GM12878 (cell line): ENCODE measurements around the gene CEP170B. TPM values are rescaled to one million over a fixed set of nuclear protein-coding genes. Genes with fewer than 3 reads are reported as not detected.

Source experiments
- ATAC-seq: fragments of 200-7000 bp; cut with Tn5 transposase; 3 replicates; pipeline ENCODE4 v1.9.1; 2020; ENCODE audit warnings: mild to moderate bottlenecking, moderate library complexity
- BruUV-seq: library from RNA; stranded (reverse); fragments of 400-500 nt; replicated peaks from 2 replicates; lab custom pipeline; 2021; lab: Mats Ljungman, UMichigan
- CTCF ChIA-PET: fragments of 300-600 bp; sonication (Branson Sonifier 250); formaldehyde crosslinking; extraction: SDS; loops from one replicate; lab custom pipeline; 2021; ENCODE audit warnings: inconsistent platforms; lab: Yijun Ruan, JAX
- POLR2A ChIA-PET: fragments of 350-600 bp; formaldehyde crosslinking; extraction: SDS; loops from one replicate; lab custom pipeline; 2021; ENCODE audit warnings: inconsistent platforms; lab: Charles Lee
- RAD21 ChIA-PET: fragments of 300-600 bp; sonication (Branson Sonifier 250); formaldehyde crosslinking; loops from one replicate; lab custom pipeline; 2023; ENCODE audit warnings: antibody characterized with exemption; ENCODE audit not compliant: unreplicated experiment; lab: Charles Lee
- SMC1A ChIA-PET: fragments of 300-600 bp; sonication (Branson Sonifier 250); formaldehyde crosslinking; loops from one replicate; lab custom pipeline; 2023; ENCODE audit not compliant: unreplicated experiment, uncharacterized antibody; lab: Charles Lee
- DNase-seq: peaks from one replicate; pipeline ENCODE4 v3.0.0-alpha.2; 2011; ENCODE audit warnings: low read depth, low spot score
- FAIRE-seq: peaks from 3 replicates; lab custom pipeline; 2011; peaks lifted over from hg19 to GRCh38; lab: Jason Lieb, UNC
- H2AFZ ChIP-seq: 2 replicates; pipeline ENCODE4 v1.6.0; 2011; ENCODE audit warnings: low read depth, low read length, control low read depth; ENCODE audit not compliant: control insufficient read depth
- H3K27ac ChIP-seq: 2 replicates; pipeline ENCODE4 v1.5.1; 2011; ENCODE audit warnings: control low read depth; ENCODE audit not compliant: control insufficient read depth, insufficient read depth
- H3K27me3 ChIP-seq, 2 experiments: replicated peaks in 1 of 2; 2 replicates each; pipeline versions ENCODE4 v1.6.0 to v1.6.1; 2011; ENCODE audit warnings: low read length in 1 of 2; ENCODE audit not compliant: control insufficient read depth in 2 of 2, insufficient read depth in 2 of 2
- H3K36me3 ChIP-seq, 2 experiments: 2 replicates each; pipeline ENCODE4 v1.5.1; 2011; ENCODE audit warnings: low read length in 1 of 2; ENCODE audit not compliant: control insufficient read depth in 2 of 2, insufficient read depth in 2 of 2
- H3K4me1 ChIP-seq: 2 replicates; pipeline ENCODE4 v1.6.1; 2011; ENCODE audit warnings: mild to moderate bottlenecking, low read length, moderate library complexity, mixed read lengths; ENCODE audit not compliant: control insufficient read depth, insufficient read depth
- H3K4me2 ChIP-seq: 2 replicates; pipeline ENCODE4 v1.6.0; 2011; ENCODE audit warnings: control low read depth; ENCODE audit not compliant: control insufficient read depth, insufficient read depth
- H3K4me3 ChIP-seq: fragments of 200-600 bp; sonication (generic); 2 replicates; pipeline ENCODE4 v1.5.1; 2016
- H3K79me2 ChIP-seq: 2 replicates; pipeline ENCODE4 v1.6.0; 2011; ENCODE audit warnings: low read length; ENCODE audit not compliant: control insufficient read depth, insufficient read depth
- H3K9ac ChIP-seq: 2 replicates; pipeline ENCODE4 v1.8.0; 2011; ENCODE audit warnings: low read length, control low read depth, mixed read lengths; ENCODE audit not compliant: control insufficient read depth, insufficient read depth
- H3K9me3 ChIP-seq: replicated peaks from 3 replicates; pipeline ENCODE4 v1.5.1; 2011; ENCODE audit warnings: mild to moderate bottlenecking, low read length; ENCODE audit not compliant: control insufficient read depth, insufficient read depth
- H4K20me1 ChIP-seq: 2 replicates; pipeline ENCODE4 v1.6.0; 2011; ENCODE audit not compliant: control insufficient read depth, insufficient read depth
- CBX5 ChIP-seq: sonication (generic); IDR thresholded peaks from 2 replicates; pipeline ENCODE4 v1.6.1; 2016; ENCODE audit warnings: low read depth, moderate library complexity, mild to moderate bottlenecking, inconsistent platforms
- CHD2 ChIP-seq: IDR thresholded peaks from 2 replicates; pipeline ENCODE4 v1.6.1; 2011; ENCODE audit warnings: low read depth, low read length, improper control_type of control experiment, borderline replicate concordance
- ESRRA ChIP-seq: IDR thresholded peaks from 2 replicates; pipeline ENCODE4 v1.6.1; 2012; ENCODE audit warnings: mild to moderate bottlenecking, low read length, improper control_type of control experiment
- HDGF ChIP-seq: fragments of 450-650 bp; IDR thresholded peaks from 2 replicates; pipeline ENCODE4 v1.6.1; 2016; ENCODE audit warnings: antibody characterized with exemption
- KDM1A ChIP-seq: fragments of 200-600 bp; sonication (generic); IDR thresholded peaks from 2 replicates; pipeline ENCODE4 v1.6.1; 2016; ENCODE audit warnings: borderline replicate concordance
- NR2C2 ChIP-seq: IDR thresholded peaks from 2 replicates; pipeline ENCODE4 v1.6.1; 2011; ENCODE audit warnings: borderline replicate concordance, low read depth; ENCODE audit not compliant: control insufficient read depth, insufficient read length
- NRF1 ChIP-seq: conservative IDR thresholded peaks from 2 replicates; pipeline ENCODE4 v1.6.1; 2011; ENCODE audit warnings: mild to moderate bottlenecking, low read depth, low read length, improper control_type of control experiment
- RAD21 ChIP-seq: IDR thresholded peaks from 2 replicates; pipeline ENCODE4 v1.6.1; 2011; ENCODE audit warnings: mild to moderate bottlenecking, low read depth, low read length, moderate library complexity; ENCODE audit not compliant: insufficient read depth
- RAD51 ChIP-seq: fragments of 450-650 bp; IDR thresholded peaks from 2 replicates; pipeline ENCODE4 v1.6.1; 2016; ENCODE audit warnings: moderate library complexity, mild to moderate bottlenecking, inconsistent platforms
- RCOR1 ChIP-seq: conservative IDR thresholded peaks from 2 replicates; pipeline ENCODE4 v1.6.1; 2012; ENCODE audit warnings: low read depth, low read length, improper control_type of control experiment
- SIX5 ChIP-seq: IDR thresholded peaks from 2 replicates; pipeline ENCODE4 v1.6.1; 2011; ENCODE audit warnings: mild to moderate bottlenecking, low read depth, low read length, moderate library complexity; ENCODE audit not compliant: severe bottlenecking
- SMC3 ChIP-seq: IDR thresholded peaks from 2 replicates; pipeline ENCODE4 v1.6.1; 2011; ENCODE audit warnings: low read length, improper control_type of control experiment, borderline replicate concordance
- SRF ChIP-seq, 2 experiments: IDR thresholded peaks; 2 replicates each; pipeline ENCODE4 v1.6.1; 2011; ENCODE audit warnings: low read depth in 2 of 2, low read length in 2 of 2, mild to moderate bottlenecking in 1 of 2, moderate library complexity in 1 of 2
- ZBTB11 ChIP-seq: fragments of 450-650 bp; formaldehyde crosslinking; IDR thresholded peaks from 2 replicates; pipeline ENCODE4 v1.5.0; 2022; ENCODE audit warnings: mild to moderate bottlenecking, missing genetic modification characterization
- ZNF207 ChIP-seq: fragments of 450-650 bp; IDR thresholded peaks from 2 replicates; pipeline ENCODE4 v1.6.1; 2014; ENCODE audit warnings: antibody characterized with exemption, mild to moderate bottlenecking, borderline replicate concordance
- ZSCAN29 ChIP-seq: fragments of 450-650 bp; IDR thresholded peaks from 2 replicates; pipeline ENCODE4 v1.6.1; 2017; ENCODE audit warnings: mild to moderate bottlenecking, moderate library complexity
- WGBS: methylation state at CpG from one replicate; pipeline ENCODE4 v1.1.6; 2016; ENCODE audit warnings: low lambda C conversion rate; ENCODE audit not compliant: insufficient replicate concordance, insufficient coverage; ENCODE audit errors: missing lambda C conversion rate; 5-methylcytosine and 5-hydroxymethylcytosine counted together
- in situ Hi-C: fragments of 300-500 bp; cut with MboI; formaldehyde crosslinking; loops from 9 replicates; pipeline ENCODE4 v1.14.3; 2018; ENCODE audit warnings: mixed read lengths
- intact Hi-C: fragments of 100-400 bp; cut with micrococcal nuclease; formaldehyde crosslinking; loops from one replicate; pipeline ENCODE4 v1.14.2; 2022; ENCODE audit not compliant: unreplicated experiment
- polyA plus RNA-seq, 11 experiments: library from polyadenylated mRNA; depleted of rRNA in 4 of 11; unstranded in 6 of 11; stranded (reverse) in 5 of 11; fragments of >200 nt; fragmentation: Nextera tagmentation in 4 of 11; fragmentation: Illumina TruSeq in 1 of 11; extraction: Ambion mirVana in 4 of 11; extraction: Trizol in 1 of 11; gene quantifications; 1 replicate in 1 of 11; 2 replicates in 10 of 11; pipeline versions ENCODE4 v1.2.1 to v1.2.3, GENCODE V29; 2011 to 2016; ENCODE audit warnings: inconsistent platforms in 2 of 11, missing spikeins in 2 of 11, low read depth in 1 of 11
- total RNA-seq, 4 experiments: library from RNA; depleted of rRNA in 3 of 4; stranded (reverse); fragments of >200 nt in 3 of 4; fragmentation: Illumina TruSeq in 1 of 4; extraction: Trizol in 1 of 4; gene quantifications; 2 replicates each; pipeline versions ENCODE4 v1.2.1 to v1.2.3, GENCODE V29; 2013 to 2021
- TF ChIP-seq, protein P1 (sequence below): fragments of 450-650 bp; formaldehyde crosslinking; IDR thresholded peaks from 2 replicates; pipeline ENCODE4 v1.4.0; 2022; ENCODE audit warnings: mild to moderate bottlenecking, moderate library complexity

CEP170B gene
- total and polyA plus RNA-seq, 10 of the 15 experiments (the other 5 are each of a cell fraction or from before 2014, with no cell fraction given), result 0.01 to 0.44 (median 0.05) TPM; not detected in 4

- TF ChIP-seq, protein P1, sequence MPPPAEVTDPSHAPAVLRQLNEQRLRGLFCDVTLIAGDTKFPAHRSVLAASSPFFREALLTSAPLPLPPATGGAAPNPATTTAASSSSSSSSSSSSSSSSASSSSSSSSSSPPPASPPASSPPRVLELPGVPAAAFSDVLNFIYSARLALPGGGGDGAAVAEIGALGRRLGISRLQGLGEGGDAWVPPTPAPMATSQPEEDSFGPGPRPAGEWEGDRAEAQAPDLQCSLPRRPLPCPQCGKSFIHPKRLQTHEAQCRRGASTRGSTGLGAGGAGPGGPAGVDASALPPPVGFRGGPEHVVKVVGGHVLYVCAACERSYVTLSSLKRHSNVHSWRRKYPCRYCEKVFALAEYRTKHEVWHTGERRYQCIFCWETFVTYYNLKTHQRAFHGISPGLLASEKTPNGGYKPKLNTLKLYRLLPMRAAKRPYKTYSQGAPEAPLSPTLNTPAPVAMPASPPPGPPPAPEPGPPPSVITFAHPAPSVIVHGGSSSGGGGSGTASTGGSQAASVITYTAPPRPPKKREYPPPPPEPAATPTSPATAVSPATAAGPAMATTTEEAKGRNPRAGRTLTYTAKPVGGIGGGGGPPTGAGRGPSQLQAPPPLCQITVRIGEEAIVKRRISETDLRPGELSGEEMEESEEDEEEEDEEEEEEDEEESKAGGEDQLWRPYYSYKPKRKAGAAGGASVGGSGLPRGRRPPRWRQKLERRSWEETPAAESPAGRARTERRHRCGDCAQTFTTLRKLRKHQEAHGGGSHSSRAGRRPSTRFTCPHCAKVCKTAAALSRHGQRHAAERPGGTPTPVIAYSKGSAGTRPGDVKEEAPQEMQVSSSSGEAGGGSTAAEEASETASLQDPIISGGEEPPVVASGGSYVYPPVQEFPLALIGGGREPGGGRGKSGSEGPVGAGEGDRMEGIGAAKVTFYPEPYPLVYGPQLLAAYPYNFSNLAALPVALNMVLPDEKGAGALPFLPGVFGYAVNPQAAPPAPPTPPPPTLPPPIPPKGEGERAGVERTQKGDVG, result no peak
- TF ChIP-seq CHD2 (no peak), SIX5 (no peak), KDM1A (no peak), SMC3 (no peak), RAD21 (no peak)
These were observed 22.1 kb upstream of the CEP170B start (continued) for GRCh38 chr14:104843006-104843405.

- Histone ChIP-seq H3K27me3 (peaks cover 8 to 11% of the 10 kb centered on the region in 2 experiments), H3K9me3 (no peaks in the 10 kb centered on the region), H2AFZ (no peak overlapping the region), H3K4me2 (no peak overlapping the region), H3K79me2 (no peaks in the 10 kb centered on the region), H3K27ac (no peak overlapping the region), H3K4me3 (no peak overlapping the region), H4K20me1 (no peaks in the 10 kb centered on the region; the same call in none of the 2 replicates), H3K9ac (no peak overlapping the region), H3K4me1 (no peaks in the 10 kb centered on the region), H3K36me3 (no peaks in the 10 kb centered on the region)
- no peak for FAIRE-seq
- ChIA-PET RAD21 (no interaction called here), POLR2A (no interaction called here), SMC1A (no interaction called here), CTCF (no interaction called here)
- no peak for DNase-seq
- 10% methylated on average over 54 of the region's 69 CpGs for WGBS
- in situ Hi-C loops (no loop called here), intact Hi-C loops (no loop called here)
- ATAC-seq, result no peak
- no TSS peak for BruUV-seq
- TF ChIP-seq CBX5, result no peak
- TF ChIP-seq SIX5, result no peak
- TF ChIP-seq ZSCAN29, result no peak
- TF ChIP-seq ZNF207, result no peak
- no peak for TF ChIP-seq NRF1
- TF ChIP-seq NR2C2, result no peak
- no peak for TF ChIP-seq RCOR1
- no peak for TF ChIP-seq HDGF
- TF ChIP-seq SRF (IDR thresholded peaks at IDR 0.05; ENCODE audit: low read depth in 2 of 2, low read length in 2 of 2), result no peak
- no peak for TF ChIP-seq RAD51
- no peak for TF ChIP-seq ZBTB11 (CRISPR knock-in tag)
- TF ChIP-seq ESRRA, result no peak
These were observed 21.4 kb upstream of the CEP170B start for GRCh38 chr14:104843442-104844305.
